Inferior parietal cortex (tissue), 1 donor: ENCODE measurements around the gene PLA2G3.
"Not testable (repeated sequence)": the region's sequence is repeated elsewhere in the genome, so short reads cannot be mapped to it uniquely, and the experiment has no call there.

Source experiments
- DNase-seq: peaks from one replicate; pipeline ENCODE4 v3.0.0-alpha.2; 2016; ENCODE audit errors: extremely low spot score

The PLA2G3 gene, protein sequence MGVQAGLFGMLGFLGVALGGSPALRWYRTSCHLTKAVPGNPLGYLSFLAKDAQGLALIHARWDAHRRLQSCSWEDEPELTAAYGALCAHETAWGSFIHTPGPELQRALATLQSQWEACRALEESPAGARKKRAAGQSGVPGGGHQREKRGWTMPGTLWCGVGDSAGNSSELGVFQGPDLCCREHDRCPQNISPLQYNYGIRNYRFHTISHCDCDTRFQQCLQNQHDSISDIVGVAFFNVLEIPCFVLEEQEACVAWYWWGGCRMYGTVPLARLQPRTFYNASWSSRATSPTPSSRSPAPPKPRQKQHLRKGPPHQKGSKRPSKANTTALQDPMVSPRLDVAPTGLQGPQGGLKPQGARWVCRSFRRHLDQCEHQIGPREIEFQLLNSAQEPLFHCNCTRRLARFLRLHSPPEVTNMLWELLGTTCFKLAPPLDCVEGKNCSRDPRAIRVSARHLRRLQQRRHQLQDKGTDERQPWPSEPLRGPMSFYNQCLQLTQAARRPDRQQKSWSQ

DNA sequence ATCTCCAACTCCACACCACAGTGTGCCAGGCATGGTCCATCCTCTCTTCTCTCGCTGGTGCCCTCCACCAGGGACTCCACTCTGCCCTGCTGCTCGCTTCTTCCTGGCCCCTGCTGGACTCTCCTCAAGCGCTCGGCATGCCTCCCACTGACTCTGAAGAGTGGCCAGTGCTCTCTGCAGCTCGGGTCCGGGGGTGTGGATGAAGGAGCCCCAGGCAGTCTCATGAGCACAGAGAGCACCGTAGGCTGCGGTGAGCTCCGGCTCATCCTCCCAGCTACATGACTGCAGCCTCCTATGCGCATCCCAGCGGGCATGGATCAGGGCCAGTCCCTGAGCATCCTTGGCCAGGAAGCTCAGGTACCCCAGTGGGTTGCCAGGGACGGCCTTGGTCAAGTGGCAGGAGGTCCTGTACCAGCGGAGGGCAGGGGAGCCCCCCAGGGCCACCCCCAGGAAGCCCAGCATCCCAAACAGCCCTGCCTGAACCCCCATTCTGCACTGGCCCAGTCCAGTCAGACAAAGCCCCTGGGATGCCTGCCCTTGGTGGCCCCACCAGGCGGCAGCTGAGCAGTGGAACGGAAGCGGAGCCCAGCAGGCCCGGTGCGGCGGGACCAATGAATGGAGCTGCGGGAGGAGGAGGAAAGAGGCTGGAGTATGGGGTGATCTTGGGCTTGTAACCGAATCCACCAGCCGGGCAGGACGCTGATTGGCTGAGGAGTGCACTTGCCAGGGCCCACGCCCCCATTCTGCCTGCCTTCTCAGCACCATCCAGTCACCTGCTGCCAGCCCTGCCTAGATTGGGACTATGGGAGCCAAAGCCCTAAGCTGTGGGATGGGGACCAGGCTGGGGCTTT is at the start of gene PLA2G3:
TSS of gene PLA2G3 (minus strand) at position 643 of the 851 bp plus-strand sequence. CDS start at position 489, 154 bp downstream.
- DNase-seq, result no peak

DNA sequence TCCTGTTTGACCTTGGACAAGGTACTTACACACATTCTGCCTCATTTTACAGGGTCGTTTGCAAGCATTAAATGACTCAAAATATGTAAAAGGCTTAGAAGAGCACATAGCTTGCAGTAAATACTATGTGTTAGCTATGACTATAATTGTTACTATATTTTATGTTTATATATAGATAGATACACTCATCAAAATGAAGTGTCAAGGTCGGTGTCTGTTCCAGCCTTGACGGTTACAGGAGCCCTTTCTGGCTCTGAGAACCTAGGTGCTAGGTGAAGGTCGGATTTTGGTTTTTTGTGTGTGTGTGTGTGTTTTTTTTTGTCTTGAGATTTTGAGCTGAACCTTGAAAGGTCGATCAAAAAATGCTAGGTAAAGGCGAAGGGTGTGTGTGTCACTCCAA is 47.3 kb upstream of the PLA2G3 start:
- DNase-seq, result no peak

DNA sequence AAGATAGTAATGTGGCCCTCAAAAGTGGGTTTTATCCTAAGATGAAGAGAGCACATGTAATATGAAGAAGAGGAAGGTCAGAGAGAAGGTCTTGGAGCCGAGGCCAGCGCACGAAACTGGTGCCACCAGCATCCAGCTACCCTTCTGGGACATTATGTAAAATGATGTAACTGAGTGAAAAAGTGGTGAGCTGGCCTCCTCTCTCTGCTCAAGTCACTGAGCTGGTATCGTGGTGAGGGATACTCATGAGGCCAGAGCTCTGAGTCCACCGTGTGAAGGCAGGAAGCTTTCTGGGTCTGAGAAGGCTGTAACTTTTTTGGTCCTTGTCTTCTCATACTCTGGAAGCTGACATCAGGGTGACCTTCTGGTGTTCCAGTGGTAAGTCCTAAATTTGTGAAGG is 44.7 kb upstream of the PLA2G3 start:
- no peak for DNase-seq

DNA sequence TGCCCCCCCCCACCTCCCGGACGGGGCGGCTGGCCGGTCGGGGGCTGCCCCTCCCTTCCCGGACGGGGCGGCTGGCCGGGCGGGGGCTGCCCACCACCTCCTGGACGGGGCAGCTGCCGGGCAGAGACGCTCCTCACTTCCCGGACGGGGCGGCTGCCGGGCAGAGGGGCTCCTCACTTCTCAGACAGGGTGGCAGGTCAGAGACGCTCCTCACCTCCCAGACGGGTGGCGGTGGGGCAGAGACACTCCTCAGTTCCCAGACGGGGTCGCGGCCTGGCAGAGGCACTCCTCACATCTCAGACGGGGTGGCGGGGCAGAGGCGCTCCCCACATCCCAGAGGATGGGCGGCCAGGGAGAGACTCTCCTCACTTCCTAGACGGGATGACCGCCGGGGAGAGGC is 43.7 kb upstream of the PLA2G3 start:
- no peak for DNase-seq

DNA sequence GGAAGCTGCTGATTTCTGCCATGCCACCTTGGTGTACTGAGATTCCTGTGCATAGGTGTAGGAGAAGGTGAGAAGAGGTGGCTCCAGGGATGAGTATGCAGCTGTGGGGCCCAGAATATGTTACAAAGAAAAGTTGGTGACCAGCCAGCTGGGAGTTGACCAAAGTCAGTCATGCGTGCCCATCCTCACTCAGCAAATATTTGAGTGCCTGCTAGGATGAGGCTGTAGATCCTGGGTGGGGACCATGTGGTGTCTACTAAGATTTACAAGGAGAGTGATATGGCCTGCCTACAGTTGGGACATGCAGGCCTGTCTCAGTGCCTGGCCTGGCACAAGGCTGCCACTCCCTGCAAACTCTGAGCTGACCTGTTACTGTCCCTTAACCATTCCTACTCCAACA is 39.0 kb upstream of the PLA2G3 start:
- DNase-seq, result no peak

DNA sequence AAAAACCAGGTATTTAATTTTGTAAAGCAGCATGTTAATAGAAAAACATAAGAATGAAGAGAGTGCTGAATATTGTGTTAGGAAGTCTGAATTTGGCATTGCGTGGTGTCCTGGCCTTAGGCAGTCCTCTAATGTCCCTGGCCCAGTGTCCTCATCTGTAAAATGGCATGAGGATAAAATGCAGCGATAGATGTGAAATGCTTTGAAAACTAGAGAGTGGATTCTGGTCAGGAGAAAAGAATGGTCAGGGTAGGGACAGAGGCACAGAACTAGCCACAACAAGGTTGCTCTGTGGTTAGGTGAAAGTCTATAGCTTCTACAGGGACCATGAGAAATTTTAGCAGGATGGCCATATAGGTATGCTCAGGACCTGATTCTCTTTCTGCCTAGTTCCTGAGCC is 38.6 kb upstream of the PLA2G3 start:
- no peak for DNase-seq

DNA sequence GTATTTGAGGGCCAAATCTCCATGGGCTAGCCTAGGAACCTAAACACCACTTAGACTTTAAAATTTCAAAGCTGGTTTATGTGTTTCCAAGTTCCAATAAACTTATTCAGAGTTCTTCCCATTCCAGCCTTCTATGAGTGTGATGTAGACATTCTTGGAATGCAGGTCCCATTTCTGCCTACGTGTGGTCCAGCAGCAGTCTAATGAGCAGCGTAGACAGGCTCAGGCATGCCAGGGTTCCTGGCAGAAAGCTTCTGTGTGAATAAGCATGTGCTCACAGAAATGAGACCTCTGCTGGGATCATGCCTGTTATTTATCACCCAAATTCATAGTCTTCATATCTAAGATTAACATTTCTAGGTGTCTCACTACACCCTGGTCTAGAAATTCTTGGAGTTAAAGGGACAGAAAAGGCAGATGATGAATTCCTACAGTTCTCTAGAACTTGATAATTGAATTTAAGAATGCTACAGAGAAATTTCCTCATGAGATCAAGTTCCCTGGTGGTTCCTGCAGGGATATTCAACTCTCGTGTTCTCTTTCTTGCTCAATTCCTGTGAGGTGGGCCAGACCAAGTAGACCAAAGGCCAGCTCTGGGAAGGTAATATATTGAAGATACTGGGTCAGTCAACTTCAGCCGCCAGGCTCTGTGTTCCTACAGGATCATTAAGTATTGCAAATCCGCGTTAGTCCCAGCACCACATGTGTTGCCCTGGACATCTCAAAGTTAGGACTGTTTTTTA is 37.3 kb upstream of the PLA2G3 start:
- no peak for DNase-seq

DNA sequence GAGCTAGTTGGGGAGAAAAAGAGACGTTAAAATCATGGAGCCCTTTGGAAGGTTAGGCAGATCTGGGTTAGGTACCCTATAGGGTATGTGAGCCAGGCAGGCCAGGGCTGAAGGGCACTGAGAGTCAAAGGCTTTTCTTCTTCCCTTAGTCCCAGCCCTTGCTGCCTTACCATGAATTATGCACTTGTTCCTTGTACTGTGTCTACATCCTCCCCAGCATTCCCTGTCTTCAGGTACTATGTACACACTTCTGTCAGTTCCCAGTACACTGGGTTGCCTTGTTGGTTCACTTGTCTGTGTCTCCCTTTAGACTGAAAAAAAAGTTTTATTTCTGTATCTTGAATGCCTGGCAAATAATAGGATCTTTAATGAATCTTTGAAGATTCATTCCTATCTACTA is 36.6 kb upstream of the PLA2G3 start:
- no peak for DNase-seq

DNA sequence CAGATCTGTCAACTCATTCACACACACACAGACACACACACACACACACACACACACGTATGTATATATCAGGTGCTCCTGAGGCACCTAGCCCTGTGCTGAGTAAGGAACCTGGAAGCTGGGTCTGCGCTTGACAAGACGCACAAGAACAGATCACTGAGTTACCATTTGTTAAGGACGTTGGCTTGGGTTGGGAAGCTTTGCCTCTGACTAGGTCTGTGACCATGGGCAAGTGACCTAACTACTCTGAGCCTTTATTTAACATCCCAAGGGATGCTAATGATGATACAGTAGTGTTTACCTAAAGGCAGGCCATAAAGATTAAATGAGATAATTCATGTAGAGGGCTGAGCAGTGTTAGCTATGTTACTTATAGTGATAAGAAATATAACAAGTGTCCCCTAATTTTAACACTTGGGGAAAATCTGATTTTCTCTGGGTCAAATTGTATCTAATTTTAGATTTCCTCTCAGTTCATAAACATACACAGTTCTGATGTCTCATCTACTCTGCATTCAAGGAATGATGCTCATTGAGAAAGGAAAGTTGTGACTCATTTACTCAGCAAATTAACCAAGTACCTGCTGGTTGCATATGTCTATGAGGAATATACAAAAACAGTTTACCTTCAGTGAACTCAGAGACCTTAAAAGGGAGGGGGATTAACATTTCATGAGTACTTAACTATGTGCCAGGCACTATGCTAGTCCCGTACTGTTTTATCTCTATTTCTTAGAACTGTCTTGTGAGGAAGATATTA is 33.3 kb upstream of the PLA2G3 start:
- DNase-seq, result no peak

DNA sequence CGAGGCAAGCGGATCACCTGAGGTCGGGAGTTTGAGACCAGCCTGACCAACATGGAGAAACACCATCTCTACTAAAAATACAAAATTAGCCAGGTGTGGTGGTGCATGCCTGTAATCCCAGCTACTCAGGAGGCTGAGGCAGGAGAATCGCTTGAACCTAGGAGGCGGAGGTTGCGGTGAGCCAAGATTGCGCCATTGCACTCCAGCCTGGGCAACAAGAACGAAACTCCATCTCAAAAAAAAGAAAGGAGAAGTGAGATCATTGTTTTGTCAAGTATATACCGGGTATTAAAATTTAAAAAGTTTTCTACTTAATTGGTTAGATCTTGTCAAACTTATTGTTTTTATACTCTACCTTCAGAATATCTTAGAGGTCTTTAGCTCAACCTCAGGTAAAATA is 31.4 kb upstream of the PLA2G3 start:
- not testable (repeated sequence) for DNase-seq

DNA sequence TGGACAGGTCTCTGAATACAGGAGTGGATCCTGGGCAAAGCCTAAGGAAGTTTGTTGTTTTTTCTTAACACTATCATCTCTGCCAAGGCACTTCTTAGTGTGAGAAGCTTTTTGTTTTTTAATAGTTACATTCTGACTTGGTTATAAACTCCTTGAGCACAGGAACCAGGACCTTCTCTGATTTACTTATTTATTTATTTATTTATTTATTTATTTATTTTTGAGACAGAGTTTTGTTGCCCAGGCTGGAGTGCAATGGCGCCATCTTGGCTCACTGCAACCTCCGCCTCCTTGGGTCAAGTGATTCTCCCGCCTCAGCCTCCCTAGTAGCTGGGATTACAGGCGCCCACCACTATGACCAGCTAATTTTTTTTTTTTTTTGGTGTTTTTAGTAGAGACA is 30.7 kb upstream of the PLA2G3 start:
- DNase-seq, result no peak

DNA sequence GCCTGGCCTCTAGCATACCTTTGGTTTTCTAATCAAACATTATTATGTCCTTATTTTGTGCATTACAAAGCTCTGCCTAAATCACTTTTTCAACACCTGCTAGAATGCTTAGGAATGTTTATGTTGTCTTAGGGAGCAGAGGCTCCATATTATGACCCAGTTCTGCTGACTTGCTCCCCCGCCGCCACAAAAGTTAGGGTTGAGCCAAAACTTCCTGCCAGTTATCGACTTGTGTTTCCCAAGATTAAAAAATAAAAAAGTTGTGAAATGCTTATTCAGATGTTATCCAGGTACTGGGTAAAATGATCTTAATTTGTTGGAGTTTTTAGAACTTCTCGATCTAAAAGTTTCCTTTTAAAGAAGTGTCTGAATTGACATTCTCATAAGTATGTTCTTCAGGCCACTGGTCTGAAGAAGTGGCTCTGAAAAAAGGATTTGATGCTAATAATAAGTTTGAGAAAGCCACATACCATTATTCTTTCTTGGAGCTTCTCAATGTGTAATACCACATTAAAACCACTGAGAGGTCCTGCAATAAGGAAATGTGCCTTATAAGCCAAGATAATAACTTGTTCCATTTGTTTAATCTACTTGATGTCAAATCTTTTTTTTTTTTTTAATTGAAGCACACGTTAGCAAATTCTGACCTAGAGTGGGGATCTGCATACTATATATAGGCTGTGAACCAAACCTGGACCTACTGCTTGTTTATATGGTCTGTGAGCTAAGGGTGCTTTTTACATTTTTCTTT is 21.9 kb upstream of the PLA2G3 start:
- DNase-seq, result no peak

DNA sequence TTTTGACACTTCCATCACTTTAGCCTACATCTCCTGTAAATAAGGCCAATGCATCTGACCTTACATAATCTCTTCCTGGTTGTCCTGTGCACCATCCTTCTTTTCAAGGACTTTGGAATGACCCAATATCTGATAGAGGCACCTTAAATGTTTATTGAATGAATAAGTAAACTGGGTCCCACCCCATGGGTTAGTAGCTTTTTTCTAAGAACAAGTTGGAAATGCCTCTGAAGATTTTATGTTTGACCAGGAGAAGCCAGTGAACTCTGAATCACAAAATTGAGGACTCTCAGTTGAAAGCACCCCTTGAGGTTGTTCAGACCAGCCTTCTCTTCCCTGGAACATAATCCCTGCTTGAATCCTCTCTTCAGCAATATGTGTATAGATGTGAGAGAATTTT is 21.1 kb upstream of the PLA2G3 start:
- DNase-seq, result no peak

DNA sequence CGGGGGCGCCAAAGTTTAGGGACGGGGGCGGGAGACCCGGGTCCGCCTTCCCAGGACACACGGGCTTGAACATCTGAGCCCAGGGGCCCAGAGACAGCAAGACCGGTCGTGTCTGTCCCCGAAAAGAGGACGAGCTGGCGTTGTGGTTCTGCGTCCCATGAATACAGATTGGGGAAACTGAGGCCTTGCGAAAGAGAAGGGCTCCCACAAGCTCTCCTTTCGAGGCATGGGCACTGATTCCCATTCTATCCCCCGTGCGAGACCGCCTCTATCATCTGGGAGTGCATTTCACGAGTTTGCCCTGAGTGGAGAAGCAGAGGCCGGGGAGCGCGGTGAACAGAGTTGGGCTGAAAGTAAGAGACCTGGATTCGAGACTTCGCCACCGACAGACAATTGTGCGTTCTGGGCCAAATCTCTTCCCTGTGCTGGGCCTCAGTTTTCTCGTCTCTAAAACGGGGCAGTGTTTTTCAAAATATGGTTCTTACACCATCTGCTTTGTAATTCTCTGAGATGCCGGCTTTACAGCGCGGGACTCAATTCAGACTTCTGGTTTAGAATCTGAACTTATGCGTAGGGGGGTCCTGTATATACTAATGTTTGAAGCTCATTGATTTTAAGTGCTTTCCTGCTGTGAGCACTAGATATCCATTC is 20.1 kb upstream of the PLA2G3 start:
- DNase-seq, result no peak

DNA sequence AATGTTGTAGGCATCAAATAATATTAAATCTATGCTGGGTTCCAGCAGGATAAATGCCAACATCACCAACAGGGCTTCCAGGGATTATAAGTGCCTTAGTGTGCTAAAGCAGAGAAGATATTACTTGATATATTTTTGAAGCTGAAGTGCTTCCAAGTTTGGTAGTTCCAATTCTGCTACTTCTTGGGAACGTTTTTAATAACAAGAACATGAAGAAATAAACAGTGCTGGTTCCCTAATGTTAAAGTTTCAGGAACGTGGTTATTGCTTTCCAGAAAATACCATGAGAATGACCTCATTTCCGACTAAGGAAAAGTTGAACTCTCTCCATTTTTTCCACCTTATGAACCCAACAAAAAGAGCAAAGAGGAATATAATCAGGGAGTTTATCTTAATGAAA is 15.1 kb upstream of the PLA2G3 start:
- DNase-seq, result no peak

DNA sequence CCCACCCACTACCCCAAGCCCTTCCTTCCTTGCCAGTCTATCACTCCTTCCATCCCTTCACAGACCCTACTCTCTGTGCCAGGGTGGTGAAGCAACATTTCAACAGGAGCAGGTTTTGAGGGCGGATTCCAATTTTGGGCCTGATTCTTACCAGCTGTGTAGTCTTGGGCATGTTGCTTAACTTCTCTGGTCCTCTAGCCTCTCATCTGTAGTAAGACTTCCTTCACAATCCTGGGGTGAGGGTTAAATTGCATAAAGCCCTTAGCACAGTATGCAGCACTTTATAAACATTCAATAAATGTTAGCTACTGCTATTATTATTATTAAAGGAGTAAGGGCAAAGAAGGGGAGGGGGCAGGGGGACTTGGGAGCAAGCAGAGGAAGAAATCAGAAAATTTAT is 14.7 kb upstream of the PLA2G3 start:
- DNase-seq, result no peak

DNA sequence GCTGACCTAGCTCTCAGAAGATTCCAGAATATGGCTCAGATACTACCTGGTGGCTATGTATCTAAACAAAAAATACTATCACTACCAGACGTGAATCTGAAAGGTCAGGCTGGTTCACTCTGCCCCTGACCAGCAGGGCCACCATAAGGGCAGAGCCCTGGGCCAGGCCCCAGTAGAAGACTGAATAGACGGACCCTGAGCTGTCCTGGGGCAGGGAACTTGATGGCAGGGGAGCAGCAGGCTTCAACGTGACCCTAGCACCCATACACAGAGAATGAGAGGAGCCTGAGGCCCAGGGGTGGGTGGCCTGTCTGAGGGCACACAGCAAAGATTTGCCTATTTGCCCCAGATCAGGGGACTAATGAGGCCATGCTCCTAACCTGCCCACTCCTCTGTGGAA is 13.0 kb upstream of the PLA2G3 start:
- no peak for DNase-seq

DNA sequence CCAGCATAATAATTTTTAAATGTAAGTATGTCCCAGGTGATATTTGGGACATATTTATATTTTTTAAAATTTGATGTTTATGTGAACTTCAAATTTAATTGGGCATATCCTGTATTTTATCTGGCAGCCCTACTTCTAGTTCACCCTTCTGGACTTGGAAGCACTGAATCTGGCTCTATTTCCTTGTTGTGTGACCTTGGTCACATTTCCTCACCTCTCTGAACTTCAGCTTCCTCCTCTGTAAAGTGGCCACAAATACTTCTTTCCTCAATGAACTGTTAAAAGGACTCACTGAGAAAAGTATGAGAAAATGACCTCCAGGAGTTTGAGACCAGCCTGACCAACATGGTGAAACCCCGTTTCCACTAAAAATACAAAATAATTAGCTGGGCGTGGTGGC is 11.6 kb upstream of the PLA2G3 start:
- no peak for DNase-seq

DNA sequence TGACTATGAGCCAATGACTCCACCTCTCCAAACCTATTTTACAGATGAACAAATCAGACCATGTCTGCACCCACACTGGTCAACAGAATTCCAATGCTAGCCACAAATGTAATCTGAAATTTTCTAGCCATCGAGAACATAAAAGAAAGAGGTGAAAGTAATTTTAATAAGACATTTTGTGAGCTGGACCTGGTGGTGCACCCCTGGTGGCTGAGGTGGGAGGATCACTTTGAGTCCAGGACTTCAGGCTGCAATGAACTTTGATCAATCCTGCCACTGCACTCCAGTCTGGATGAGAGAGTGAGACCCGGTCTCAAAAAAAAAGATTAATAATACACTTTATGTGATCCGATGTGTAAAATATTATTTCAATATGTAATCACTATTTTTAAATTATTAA is 10.3 kb upstream of the PLA2G3 start:
- DNase-seq, result no peak

DNA sequence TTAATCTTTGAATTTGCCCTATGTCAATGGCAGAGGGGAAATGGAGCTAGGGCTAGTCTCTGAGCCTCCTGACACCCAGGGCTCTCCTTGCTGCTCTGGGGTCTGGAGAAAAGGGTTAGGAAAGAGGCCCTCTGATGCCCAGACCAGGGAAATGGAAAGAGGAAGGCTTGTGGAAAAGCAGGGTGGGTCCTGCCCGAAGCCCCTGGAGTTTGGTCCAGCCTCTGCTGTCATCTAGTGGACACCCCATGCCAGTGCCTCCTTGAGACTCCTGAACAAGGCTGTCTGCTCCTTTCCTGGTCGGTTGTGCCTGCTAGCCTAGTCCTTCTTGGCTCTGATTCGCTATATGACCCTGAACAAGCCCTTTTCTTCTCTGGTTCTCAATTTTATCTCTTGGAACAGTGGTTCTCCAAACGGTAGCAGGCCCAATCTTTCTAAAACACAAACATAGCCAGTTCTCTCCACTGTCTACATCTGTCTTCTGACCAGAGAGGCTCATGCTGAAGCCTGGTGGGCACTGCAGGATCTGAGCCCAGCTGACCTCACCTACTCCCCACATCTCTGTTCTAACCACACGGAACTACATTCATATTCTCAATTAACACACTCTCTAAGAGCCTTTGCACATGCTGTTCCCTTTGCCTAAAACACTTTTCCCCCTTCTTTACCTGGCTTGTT is 8.8 kb upstream of the PLA2G3 start:
- DNase-seq, result peak; percentile 74
